ENCODE results near the gene TFG.

Gene TFG

GRCh38 chr3:100706365-100706764 lies 2.9 kb upstream of the TFG start:
- no peak overlapping the region for H3K4me3 ChIP-seq (ENCODE audit: low read length)
- no peak for DNase-seq (ENCODE audit: low read depth)
- TF ChIP-seq CTCF (IDR thresholded peaks at IDR 0.05; ENCODE audit: insufficient read depth, low read depth, low read length, missing control alignments), result no peak

GRCh38 chr3:100708644-100708988 lies 678 bp upstream of the TFG start:
- TF ChIP-seq CTCF (IDR thresholded peaks at IDR 0.05; ENCODE audit: insufficient read depth, low read depth, low read length, missing control alignments), result no peak
- peak; percentile 74 for DNase-seq (ENCODE audit: low read depth)
- H3K4me3 ChIP-seq (ENCODE audit: low read length), result peak overlapping the region; percentile 79

- peak; percentile 34 for DNase-seq (ENCODE audit: low read depth)
- H3K4me3 ChIP-seq (ENCODE audit: low read length), result peak overlapping the region; percentile 79
- TF ChIP-seq CTCF (IDR thresholded peaks at IDR 0.05; ENCODE audit: insufficient read depth, low read depth, low read length, missing control alignments), result peak; percentile 2
These were observed 557 bp downstream of the TFG start for GRCh38 chr3:100709842-100710260.

- DNase-seq (ENCODE audit: low read depth), result peak; percentile 83
- peak overlapping the region; percentile 79 for H3K4me3 ChIP-seq (ENCODE audit: low read length)
- peak; percentile 52 for TF ChIP-seq CTCF (IDR thresholded peaks at IDR 0.05; ENCODE audit: insufficient read depth, low read depth, low read length, missing control alignments)
These were observed 1.1 kb downstream of the TFG start for GRCh38 chr3:100710261-100710968.

GRCh38 chr3:100715176-100715575 lies 5.9 kb downstream of the TFG start:
- H3K4me3 ChIP-seq (ENCODE audit: low read length), result no peak overlapping the region
- no peak for DNase-seq (ENCODE audit: low read depth)
- TF ChIP-seq CTCF (IDR thresholded peaks at IDR 0.05; ENCODE audit: insufficient read depth, low read depth, low read length, missing control alignments), result no peak

- H3K4me3 ChIP-seq (ENCODE audit: low read length), result no peak overlapping the region
- no peak for TF ChIP-seq CTCF (IDR thresholded peaks at IDR 0.05; ENCODE audit: insufficient read depth, low read depth, low read length, missing control alignments)
- no peak for DNase-seq (ENCODE audit: low read depth)
These were observed 7.8 kb downstream of the TFG start for GRCh38 chr3:100717063-100717462.

Data from epithelial cell of esophagus (primary cell).